Measurements from ENCODE around the gene MGMT.

GRCh38 chr10:129677377-129677927 is 210.4 kb downstream of the MGMT start:
- TF ChIP-seq CTCF (IDR thresholded peaks at IDR 0.05) (no peak), POLR2A (IDR thresholded peaks at IDR 0.05) (no peak)
